Right ventricle myocardium inferior (tissue), 1 donor: ENCODE results near the gene RPL22. TPM values are rescaled to one million over a fixed set of nuclear protein-coding genes. Genes with fewer than 3 reads are reported as not detected.
A peak's percentile ranks its signal among the peaks of the same experiment; 100 is the strongest.

Source experiments
- ATAC-seq: fragments of 200-7000 bp; cut with Tn5 transposase; one replicate; pipeline ENCODE4 v1.9.1; 2020; ENCODE audit warnings: mild to moderate bottlenecking, moderate library complexity
- DNase-seq: peaks from one replicate; pipeline ENCODE4 v3.0.0; 2021; ENCODE audit errors: missing footprints
- intact Hi-C: fragments of 100-400 bp; cut with DNase I; formaldehyde crosslinking; loops from one replicate; pipeline ENCODE4 v1.11.0; 2022
- total RNA-seq: library from RNA; stranded (reverse); fragmentation: NEBNext Ultra II Directional; extraction: Animal tissue kit (Norgen Biotek cat#: 25700); gene quantifications from one replicate; pipeline ENCODE4 v1.2.1, GENCODE V29; 2021
- donor health status: DM: no; HTN: yes; CAD: no; lungs with severe emphysema.

RPL22 gene
- total RNA-seq, 1 donor from 2014 or later, result 264 TPM

DNA sequence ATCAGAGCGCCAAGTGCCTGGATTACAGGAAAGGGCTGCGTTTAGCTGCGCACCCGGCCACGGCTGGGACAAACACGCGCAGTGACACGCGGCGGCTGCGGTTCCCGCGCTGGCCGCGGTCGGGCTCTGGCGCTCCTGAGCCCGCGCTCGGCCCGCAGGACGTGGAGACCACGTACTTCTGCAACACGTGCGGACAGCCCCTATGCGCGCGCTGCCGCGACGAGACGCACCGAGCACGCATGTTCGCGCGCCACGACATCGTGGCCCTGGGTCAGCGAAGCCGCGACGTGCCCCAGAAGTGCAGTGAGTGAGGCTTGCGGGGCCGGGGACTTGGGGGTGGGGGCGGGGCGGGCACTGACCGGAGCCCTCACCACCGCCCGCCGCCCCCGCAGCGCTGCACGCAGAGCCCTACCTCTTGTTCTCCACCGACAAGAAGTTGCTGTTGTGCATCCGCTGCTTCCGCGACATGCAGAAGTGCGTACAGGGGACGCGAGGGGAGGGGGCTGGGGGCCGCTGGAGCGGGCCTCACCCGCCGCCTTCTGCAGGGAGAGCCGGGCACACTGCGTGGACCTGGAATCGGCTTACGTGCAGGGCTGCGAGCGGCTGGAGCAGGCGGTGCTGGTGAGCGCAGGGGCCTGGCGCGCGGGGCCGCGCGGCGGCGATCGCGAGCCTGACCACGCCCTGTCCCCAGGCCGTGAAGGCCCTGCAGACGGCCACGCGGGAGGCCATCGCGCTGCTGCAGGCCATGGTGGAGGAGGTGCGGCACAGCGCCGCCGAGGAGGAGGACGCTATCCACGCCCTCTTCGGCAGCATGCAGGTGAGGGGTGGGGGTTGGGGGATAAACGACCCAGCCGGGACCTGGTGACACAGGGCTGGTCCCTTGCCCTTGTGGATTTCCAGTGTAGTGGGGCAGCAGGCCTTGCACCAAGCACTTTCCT, 9.6 kb upstream of the RPL22 start:
- DNase-seq (peak; percentile 81), ATAC-seq (peak; percentile 43)
- intact Hi-C loops, result loop anchor here (1.0 to 5.0 kb wide), 3 partner anchors 26 to 217 kb away; partner anchors contain the start of genes ICMT and NPHP4

DNA sequence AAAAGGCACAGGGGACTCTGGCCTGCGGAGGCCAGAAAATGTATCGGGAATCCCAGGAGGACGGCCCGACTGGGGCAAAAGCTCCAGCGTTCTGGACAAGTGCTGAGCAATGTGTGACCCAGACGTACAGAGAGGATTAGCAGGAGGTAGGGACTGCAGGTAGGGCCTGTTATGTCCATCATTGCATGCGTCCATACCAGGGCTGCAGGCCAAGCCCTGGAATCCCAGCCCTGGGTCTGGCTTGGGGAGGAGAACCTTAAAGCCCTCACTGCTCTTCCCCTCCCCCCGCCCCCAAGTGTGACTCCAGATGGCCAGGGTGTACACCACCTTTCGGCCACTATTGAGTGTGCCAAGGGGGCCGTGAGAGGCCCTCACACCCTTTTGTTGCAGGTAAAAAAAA, 8.5 kb upstream of the RPL22 start:
- intact Hi-C loops, result loop anchor here (2.0 to 5.0 kb wide), 3 partner anchors 15 to 216 kb away; partner anchors contain the start of gene NPHP4
- ATAC-seq (no peak), DNase-seq (no peak)

DNA sequence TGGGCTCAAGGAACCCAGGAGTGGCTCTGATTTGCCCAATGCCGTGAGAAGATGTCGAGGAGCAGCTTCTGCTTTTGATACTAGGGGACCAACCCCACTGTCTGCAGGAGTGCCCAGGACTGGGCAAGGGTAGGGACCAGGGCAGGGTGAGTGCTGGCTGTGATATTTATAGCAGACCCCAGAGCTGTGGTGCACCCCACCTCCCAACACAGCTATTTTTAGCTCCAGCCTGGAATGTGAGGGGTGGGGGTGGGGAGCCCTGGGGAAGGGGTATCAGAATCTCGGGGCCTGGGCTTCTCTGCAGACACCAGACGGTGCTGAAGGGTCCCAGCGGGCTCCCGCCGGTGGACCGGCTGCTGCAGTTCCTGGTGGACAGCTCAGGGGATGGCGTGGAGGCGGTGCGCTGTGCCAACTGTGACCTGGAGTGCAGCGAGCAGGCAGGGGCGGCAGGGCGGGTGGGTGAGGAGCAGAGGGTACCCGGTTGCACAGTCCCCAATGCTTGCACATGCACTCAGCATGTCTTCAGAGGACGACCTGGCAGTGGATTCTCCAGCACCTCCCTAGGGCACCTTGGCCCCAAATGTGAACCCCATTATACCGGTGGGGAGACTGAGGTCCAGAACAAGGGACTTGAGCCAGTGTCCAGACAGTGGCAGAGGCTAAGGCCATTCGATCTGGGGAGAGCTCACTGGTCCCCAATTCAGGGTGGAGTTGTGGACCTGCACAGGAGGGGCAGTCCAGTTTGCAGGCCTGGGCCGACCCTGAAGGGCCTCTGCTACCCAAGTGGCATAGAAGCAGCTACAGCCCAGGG, 7.9 kb upstream of the RPL22 start:
- DNase-seq, result no peak
- peak; percentile 44 for ATAC-seq
- intact Hi-C loops, result loop anchor here (2.0 to 5.0 kb wide), 3 partner anchors 16 to 215 kb away; partner anchors contain the start of gene NPHP4

DNA sequence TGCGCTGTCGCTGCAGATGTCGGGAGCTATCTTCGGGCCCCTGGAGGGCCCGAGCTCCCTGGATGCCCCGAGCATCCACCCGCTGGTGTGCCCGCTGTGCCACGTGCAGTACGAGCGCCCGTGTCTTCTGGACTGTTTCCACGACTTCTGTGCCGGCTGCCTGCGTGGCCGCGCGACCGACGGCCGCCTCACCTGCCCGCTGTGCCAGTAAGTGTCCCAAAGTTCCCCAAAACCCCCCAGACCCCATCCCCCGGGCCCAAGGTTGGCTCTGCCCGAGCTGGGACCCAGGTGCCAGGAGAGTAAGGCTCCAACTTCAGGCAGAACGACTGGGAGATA, 7.1 kb upstream of the RPL22 start:
- ATAC-seq (peak; percentile 3), DNase-seq (no peak)
- intact Hi-C loops, result loop anchor here (2.0 to 5.0 kb wide), 3 partner anchors 16 to 214 kb away; partner anchors contain the start of gene NPHP4

DNA sequence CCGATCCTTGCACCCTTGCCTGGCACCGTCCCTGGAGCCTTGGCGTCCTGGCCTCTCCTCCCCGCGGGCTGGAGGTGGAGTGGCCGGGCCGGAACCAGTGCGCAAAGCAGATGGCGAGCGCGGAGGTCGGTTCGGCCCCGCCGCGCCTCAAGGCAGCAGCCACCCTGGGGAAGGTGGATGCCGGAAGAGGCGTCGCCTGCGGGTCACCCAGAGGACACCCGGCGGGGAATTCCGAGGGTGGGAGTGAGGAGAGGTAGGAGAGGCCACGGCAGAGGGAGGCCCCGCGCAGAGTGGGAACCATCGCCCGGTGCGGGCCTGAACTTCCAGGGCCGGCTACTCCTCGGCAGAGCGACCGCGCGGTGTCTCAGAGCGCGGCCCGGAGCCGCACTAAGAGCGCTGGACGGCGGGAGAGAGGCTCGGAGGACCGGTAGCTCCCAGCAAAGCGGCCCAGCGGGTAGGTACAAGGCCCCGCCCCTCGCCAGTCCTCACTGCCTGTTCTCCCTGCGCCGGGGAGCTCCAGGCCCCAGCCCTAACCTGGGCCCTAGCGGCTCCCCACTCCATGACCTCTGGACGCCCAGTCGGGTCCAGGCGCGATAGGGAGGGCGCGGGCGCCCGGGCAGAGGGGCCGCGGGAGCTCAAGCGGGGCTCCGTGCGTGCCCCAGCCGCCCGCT, 6.6 kb upstream of the RPL22 start, which contains the start of gene RNF207:
TSS of gene RNF207 (plus strand) at position 271 of the 671 bp plus-strand sequence. CDS start 417 bp downstream, outside the sequence.
- ATAC-seq (peak; percentile 65), DNase-seq (peak; percentile 75)
- intact Hi-C loops, result loop anchor here (1.0 to 5.0 kb wide), 4 partner anchors 17 to 214 kb away; partner anchors contain the start of gene NPHP4

DNA sequence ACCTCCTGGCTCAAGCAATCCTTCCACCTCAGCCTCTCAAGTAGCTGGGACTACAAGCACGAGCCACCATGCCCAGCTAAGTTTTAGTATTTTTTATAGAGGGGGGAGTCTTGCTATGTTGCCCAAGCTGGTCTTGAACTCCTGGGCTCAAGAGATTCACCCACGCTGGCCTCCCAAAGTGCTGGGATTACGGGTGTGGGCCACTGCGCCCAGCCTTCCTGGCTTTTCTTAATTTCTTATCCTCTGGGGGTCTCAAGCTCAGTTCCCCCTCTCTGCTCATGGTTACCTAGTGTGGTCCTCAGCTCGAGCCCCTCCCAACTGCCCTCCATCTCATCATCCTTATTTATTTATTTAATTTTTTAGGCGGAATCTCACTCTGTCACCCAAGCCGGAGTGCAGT, 2.9 kb upstream of the RPL22 start:
- DNase-seq (no peak), ATAC-seq (no peak)
- intact Hi-C loops, result no loop called here

DNA sequence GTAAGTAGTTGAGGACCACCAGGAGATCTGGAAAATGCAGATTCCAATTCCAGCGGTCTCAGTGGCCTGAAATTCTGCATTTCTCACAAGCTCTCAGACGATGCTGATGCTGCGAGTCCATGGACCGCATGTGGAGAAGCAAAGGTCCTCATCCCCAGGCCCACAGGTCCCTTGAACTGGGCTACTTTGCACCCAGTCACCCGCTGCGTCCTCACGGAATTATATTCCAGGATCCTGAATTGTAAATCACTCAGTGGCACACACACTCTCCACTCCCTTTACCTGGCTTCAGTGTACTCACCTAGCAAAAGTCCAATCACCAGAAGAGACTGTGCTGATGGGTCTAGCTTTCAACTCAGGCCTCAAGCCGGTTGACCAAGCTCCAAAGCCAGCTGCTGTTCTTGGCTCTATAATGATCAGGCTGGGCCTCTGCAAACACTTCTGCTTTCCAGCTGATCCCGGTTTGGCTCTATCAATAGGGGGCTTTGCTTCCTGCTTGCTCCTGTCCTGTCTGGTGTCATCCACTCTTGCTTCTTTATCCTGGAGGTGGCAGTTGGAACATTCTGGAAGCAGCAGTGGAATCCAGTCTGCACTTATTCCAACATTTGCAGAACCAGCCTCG, 904 bp upstream of the RPL22 start:
- DNase-seq (peak; percentile 39), ATAC-seq (no peak)
- intact Hi-C loops, result no loop called here

DNA sequence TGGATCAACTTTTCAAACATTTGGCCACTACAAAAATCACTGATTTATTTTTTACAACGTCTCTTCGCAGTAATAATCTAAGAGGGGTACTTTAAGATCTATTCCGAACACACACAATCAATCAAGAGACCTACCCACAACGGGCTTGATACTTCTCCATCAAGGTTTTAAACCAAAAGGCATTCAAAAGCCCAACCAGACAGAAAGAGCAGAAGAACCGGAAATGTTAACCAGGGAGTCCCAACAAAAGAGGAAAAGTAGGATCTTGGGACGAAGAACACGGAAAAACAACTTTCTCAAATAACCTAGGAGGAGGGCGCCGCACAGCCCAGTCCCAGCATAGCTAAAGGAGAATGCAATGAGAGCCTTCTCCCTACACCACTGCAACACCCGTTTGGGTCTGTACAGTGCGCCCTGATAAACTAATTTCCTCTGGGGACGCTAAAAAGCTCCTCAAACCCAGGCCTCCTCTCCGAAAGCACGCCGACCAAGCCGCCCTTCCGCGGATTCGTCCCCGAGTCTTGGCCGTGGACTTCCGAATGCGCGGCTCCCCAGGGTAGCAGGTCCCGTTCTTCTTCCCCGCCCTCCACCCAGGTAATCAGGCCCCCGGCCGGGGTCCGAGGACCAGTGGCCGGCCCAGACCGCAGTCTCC, 623 bp downstream of the RPL22 start:
- DNase-seq, result no peak
- no peak for ATAC-seq
- intact Hi-C loops, result loop anchor here (5.0 kb wide), 1 partner anchor 39 kb away; the partner anchor contains the start of gene ICMT

DNA sequence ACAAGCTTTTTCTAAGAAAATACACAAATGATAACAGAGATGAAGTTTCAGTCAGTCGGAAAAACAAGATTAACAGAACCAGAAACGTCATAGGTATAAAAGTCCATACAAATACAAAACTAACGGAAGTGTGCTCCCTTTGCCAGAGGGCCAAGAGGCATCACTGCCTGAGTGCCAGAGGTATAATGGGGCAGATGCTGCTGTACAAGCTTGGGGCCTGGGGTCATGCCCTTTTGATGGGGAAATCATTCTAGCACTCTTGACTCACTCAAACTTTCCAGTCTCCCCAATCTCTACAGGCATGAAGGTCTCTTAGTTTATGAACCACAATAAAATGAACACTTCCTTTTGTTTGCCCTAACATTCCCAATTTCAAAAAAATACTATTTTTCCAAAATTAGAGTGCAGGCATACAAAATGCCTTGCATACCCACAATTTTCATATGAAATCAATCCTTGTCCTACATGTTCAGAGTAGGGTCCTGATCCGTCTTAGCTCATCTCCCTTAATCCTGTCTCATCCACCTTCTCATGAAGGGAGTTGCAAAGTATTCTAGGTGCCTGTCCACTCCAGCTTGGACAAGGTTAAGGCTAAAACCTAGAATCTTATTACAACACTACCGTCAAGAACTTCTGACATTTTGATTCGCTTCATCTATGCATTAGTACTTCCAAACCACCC, 1.5 kb downstream of the RPL22 start:
- intact Hi-C loops, result loop anchor here (5.0 kb wide), 1 partner anchor 39 kb away; the partner anchor contains the start of gene ICMT
- DNase-seq, result no peak
- ATAC-seq, result no peak

DNA sequence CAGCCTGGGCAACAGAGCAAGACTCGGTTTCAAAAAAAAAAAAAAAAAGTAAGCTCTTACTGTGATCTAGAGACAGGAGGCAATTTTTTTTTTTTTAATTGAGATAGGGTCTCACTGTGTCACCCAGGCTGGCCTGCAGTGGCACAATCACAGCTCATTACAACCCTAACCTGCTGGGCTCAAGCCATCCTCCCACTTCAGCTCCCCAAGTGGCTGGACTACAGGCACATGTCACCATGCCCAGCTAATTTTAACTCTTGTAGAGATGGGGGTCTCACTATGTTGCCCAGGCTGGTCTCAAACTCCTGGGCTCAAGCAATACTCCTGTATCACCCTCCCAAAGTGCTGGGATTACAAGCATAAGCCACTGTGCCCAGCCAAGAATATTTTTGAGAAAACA, 7.4 kb downstream of the RPL22 start:
- intact Hi-C loops, result no loop called here
- DNase-seq, result no peak
- no peak for ATAC-seq

DNA sequence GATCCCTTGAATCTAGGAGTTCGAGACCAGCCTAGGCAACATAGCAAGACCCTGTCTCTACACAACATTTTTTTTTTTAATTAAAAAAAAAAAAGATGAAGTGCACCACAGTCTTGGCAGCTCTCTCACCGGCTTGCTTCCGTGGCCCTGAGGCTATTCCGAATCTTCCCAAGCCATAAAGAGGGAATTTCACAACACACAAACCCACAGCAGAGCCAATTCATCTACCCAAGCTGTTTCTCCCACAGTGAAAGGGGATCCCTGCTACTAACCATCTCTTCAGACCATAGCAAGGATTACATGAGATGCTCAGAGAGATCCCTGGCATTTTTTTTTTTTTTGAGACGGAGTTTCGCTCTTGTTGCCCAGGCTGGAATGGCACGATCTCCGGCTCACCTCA, 10.9 kb downstream of the RPL22 start:
- ATAC-seq (no peak), DNase-seq (no peak)
- intact Hi-C loops, result no loop called here

DNA sequence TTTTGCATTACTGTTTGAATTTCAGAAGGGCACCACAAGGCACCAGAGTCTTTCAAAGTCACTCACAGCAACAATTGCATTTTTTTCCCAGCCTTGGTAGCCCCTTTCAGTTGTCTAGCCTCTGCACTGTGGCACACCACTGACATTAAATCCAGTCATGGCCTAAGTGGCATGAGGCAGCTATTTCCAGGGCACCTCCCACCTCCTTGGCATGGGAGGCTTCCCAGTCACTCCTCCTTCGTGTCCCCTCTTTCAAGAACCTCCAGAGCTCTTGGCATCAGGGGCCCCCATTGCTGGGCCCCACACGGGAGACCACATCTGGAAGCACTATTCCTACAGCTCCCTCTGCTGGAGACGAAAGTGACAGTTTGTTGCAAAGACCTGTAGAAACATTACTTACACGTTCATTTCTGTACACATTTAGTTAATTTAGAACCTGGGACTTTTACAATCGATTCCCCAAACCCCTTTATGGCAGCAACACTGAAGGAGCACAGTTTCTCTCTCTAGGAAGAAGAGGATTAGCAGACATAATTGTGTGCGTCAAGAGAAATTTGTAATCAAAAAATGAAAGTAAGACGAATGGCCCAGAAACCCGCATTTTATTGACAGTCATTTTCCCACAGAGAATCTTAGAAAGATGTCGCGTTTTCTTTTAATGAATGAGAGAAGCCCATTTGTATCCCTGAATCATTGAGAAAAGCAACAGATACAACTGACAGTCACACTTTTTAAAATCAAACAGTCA, 13.6 kb downstream of the RPL22 start:
- ATAC-seq, result no peak
- intact Hi-C loops, result no loop called here
- DNase-seq, result no peak

DNA sequence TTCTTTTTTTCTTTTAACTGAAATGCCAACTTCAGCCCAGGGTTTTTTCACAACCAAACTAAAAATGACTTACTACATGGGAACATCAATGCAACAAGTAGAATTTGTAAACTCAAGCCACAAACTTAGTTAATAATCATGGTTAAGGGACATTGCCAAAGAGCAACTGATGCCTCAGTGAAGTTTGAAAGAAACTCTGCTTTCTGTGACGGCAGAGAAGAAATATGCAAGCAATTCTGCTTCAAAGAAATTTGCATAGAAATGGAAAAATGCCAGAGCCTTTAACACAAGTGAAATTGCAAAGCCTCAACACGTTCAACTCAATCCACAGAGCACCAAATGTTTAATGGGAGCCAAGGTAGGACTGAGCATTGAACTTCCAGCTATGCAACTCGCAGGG, 14.2 kb downstream of the RPL22 start:
- ATAC-seq, result no peak
- no peak for DNase-seq
- intact Hi-C loops, result no loop called here

DNA sequence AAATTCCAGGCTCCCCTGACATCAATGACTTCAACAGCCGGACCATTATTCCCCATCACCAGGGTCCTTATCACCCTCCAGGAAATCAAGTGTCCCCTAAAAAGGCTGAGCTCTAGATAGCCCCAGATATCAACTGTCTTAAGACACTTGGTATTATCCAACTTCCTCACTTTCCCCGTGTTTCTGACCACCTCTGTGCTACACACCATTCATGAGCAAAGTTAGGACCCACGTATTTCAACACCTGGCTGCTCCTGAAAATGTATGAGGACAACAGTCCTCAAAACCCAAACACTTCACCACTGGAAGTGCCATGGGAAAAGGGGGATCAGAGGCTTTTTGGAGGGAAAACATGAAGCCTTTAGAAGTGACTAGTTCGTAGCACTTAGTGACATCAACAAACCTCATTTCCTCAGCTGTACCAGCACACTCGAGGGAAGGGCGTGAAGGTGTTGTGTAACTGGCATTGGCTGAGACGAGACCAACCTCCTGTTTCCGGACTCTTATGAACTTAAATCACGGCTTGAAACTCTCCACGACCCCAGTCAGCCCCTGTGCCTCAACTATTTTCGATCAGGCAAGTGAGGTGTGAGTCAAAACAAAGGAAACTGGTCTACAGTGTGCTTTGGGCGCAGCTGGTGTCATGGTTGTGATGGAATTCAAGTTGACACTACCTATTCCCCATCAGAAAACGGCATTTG, 15.2 kb downstream of the RPL22 start:
- intact Hi-C loops, result no loop called here
- no peak for ATAC-seq
- no peak for DNase-seq

DNA sequence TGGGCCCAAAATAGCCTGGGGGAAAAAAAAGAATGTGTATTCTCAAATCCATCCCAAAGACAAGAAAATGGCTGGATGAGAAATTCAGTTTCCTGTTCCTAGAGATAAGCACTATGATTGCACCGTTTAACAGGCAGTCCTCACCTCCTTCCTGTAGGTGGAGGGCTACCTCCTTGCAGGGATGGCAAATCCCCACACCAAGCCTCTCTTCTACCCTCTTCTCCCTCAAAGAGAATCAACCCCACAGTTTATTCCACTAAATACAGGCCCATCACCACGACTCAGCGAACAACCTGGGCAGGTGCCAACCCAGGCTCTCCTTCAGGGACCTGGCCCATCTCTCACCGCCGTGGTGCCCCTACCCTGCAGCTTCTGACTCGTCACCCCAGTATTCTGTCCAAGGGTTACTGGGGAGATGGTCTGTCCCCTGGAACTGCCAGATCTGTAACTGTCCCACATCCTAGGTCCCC, 15.8 kb downstream of the RPL22 start:
- DNase-seq, result no peak
- no peak for ATAC-seq
- intact Hi-C loops, result no loop called here

DNA sequence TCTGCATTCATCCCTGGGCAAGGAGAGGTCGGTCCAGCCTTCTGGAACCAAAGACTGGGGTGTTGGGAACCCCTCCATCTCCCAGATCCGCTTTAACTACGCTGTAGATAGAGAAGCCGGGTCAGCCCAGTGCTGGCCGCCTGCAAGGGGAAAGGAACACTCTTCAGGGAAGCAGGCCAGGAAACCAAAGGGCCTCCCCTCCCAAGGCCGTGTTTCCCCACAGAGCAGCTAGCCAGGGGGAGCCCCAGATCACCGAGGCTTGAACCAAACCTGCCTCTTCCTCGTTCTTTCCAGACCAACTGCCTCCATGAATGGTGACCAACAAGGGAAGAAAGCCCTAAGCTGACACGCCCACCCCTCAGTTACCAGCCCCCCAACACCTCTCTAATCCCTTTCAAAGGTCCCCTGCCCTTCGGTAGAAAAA, 18.0 kb downstream of the RPL22 start:
- DNase-seq (no peak), ATAC-seq (no peak)
- intact Hi-C loops, result no loop called here
